Mucosa of descending colon (tissue), 3 donors: ENCODE results near the gene CEP170B. TPM values are rescaled to one million over a fixed set of nuclear protein-coding genes. Genes with fewer than 3 reads are reported as not detected.

Source experiments
- ATAC-seq: fragments of 200-7000 bp; cut with Tn5 transposase; one replicate; pipeline ENCODE4 v1.9.1; 2020; ENCODE audit warnings: mild to moderate bottlenecking, moderate library complexity
- DNase-seq, 3 donors: peaks; one replicate each; pipeline ENCODE4 v3.0.0-alpha.2; 2020
- H3K36me3 ChIP-seq: fragments of 200-600 bp; one replicate; pipeline ENCODE4 v1.8.0; 2021; ENCODE audit warnings: low read depth, mild to moderate bottlenecking
- H3K4me1 ChIP-seq: fragments of 200-600 bp; one replicate; pipeline ENCODE4 v1.8.0; 2021; ENCODE audit warnings: low read depth, mild to moderate bottlenecking
- H3K4me3 ChIP-seq: fragments of 200-600 bp; one replicate; pipeline ENCODE4 v1.8.0; 2021; ENCODE audit warnings: mild to moderate bottlenecking
- H3K9me3 ChIP-seq: fragments of 200-600 bp; one replicate; pipeline ENCODE4 v1.8.0; 2021; ENCODE audit warnings: mild to moderate bottlenecking
- CTCF ChIP-seq: fragments of 200-600 bp; IDR thresholded peaks from one replicate; pipeline ENCODE4 v1.8.0; 2022; ENCODE audit warnings: antibody characterized with exemption, mild to moderate bottlenecking
- intact Hi-C, 2 donors: fragments of 100-400 bp; cut with DNase I in 1 of 2; cut with micrococcal nuclease in 1 of 2; formaldehyde crosslinking; loops; one replicate each; pipeline versions ENCODE4 v1.11.0 to v1.11.1; 2022; cut with DNase I, micrococcal nuclease
- total RNA-seq, 3 donors: library from RNA; stranded (reverse); fragmentation: NEBNext Ultra II Directional in 2 of 3; extraction: Animal tissue kit (Norgen Biotek cat#: 25700) in 2 of 3; gene quantifications; one replicate each; pipeline versions ENCODE4 v1.2.1 to v1.2.4, GENCODE V29; 2021 to 2023
- donor health status: DM: no; HTN: no; CAD: no; lungs with moderate emphysema.
- donor health status: DM: no; HTN: no; CAD: no.
- donor health status: DM: no; HTN: yes; CAD: no.

The CEP170B gene
- total RNA-seq, 3 donors from 2014 or later: 66.8 to 89.9 (median 69.9) TPM

- TF ChIP-seq CTCF: no peak
- no peaks in the 10 kb centered on the region for H3K4me1 ChIP-seq
- intact Hi-C loops: loop anchor here in 1 of 2 donors (5.0 kb wide), 1 partner anchor 151 kb away; no protein-coding TSS in a partner anchor
- ATAC-seq: peak; percentile 1
- H3K4me3 ChIP-seq: no peak overlapping the region
- no peaks in the 10 kb centered on the region for H3K36me3 ChIP-seq
- no peaks in the 10 kb centered on the region for H3K9me3 ChIP-seq
- peak in 2 of 3 donors; percentile 35 to 47 for DNase-seq
Observed at GRCh38 chr14:104895786-104896661, 31.0 kb downstream of the CEP170B start.

- intact Hi-C loops: loop anchor here in 1 of 2 donors (5.0 kb wide), 1 partner anchor 150 kb away; no protein-coding TSS in a partner anchor
- H3K4me3 ChIP-seq: no peak overlapping the region
- H3K36me3 ChIP-seq: no peaks in the 10 kb centered on the region
- DNase-seq (peak in 2 of 3 donors; percentile 28 to 48), ATAC-seq (no peak)
- no peak for TF ChIP-seq CTCF
- H3K4me1 ChIP-seq: no peaks in the 10 kb centered on the region
- no peaks in the 10 kb centered on the region for H3K9me3 ChIP-seq
Observed at GRCh38 chr14:104897330-104898194, 32.5 kb downstream of the CEP170B start.

DNA sequence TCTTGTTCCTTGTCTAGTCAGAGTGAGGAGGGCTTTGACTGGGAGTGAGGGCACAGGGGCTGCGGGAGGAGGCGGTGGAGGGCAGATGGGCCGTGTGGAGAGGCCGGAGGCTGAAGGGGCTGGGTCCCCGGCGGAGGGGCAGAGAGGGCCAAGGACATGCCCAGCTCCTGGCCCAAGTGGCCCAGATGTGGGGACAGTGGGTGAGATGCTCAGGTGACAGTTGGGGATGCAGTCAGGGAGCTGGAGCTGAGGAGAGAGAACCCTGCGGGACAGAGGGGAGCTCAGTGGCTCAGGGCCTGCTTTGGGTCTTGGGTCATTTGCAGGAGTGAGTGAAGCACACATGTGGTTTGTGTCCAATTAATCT lies 33.1 kb downstream of the CEP170B start:
- TF ChIP-seq CTCF: no peak
- Histone ChIP-seq H3K36me3 (no peaks in the 10 kb centered on the region), H3K4me1 (no peaks in the 10 kb centered on the region), H3K9me3 (no peaks in the 10 kb centered on the region), H3K4me3 (no peak overlapping the region)
- intact Hi-C loops: loop anchor here in 1 of 2 donors (5.0 kb wide), 1 partner anchor 149 kb away; no protein-coding TSS in a partner anchor
- ATAC-seq (no peak), DNase-seq (no peak)

- no peaks in the 10 kb centered on the region for H3K36me3 ChIP-seq
- no peak overlapping the region for H3K4me3 ChIP-seq
- intact Hi-C loops: loop anchor here in 1 of 2 donors (5.0 kb wide), 1 partner anchor 148 kb away; no protein-coding TSS in a partner anchor
- H3K9me3 ChIP-seq: no peaks in the 10 kb centered on the region
- DNase-seq (peak in 1 of 3 donors; percentile 49), ATAC-seq (no peak)
- no peaks in the 10 kb centered on the region for H3K4me1 ChIP-seq
- TF ChIP-seq CTCF: no peak
Observed at GRCh38 chr14:104898870-104899510, 33.9 kb downstream of the CEP170B start.

- DNase-seq: no peak
- intact Hi-C loops: loop anchor here in 1 of 2 donors (5.0 kb wide), 1 partner anchor 148 kb away; no protein-coding TSS in a partner anchor
- no peak for TF ChIP-seq CTCF
- H3K4me1 ChIP-seq: no peaks in the 10 kb centered on the region
- ATAC-seq: no peak
- no peaks in the 10 kb centered on the region for H3K36me3 ChIP-seq
- H3K9me3 ChIP-seq: no peaks in the 10 kb centered on the region
- no peak overlapping the region for H3K4me3 ChIP-seq
Observed at GRCh38 chr14:104899781-104900180, 34.7 kb downstream of the CEP170B start.
